Measurements from ENCODE around the gene ORAI2.
A peak's percentile ranks its signal among the peaks of the same experiment; 100 is the strongest.

ORAI2 gene

DNA sequence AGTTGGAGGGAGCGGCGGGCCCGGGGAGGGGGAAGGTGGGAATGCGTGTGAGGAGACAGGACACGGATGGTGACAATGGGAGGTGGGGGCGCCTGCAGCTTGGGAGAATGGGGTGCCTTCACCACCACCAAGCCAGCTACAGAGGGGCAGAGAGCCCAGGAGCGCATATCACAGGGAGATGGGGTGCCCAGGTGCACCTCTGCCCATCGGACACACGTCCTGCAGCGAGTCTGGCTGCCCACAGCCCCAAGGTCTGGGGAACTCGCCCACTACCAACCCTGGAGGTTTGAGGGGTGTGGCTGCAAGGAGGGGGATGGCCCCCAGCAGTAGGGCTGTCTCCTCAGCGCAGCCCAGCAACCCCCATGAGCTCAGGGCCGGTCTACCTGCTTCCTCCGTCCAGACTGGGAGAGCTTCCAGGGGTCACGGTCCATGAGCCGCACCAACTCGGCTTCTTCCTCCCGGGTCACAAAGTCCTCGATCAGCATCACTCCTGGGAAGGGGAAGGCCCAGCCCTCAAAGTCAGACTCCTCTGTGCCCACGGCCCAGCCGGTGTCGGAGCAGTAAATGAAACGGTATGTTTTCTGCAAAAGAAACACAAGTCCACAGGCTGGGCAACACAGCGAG, 26.0 kb downstream of the ORAI2 start:
- DNase-seq (ENCODE audit: low read depth in 2 of 2), result no peak
- TF ChIP-seq CTCF (IDR thresholded peaks at IDR 0.05; ENCODE audit: low read depth, low read length), result no peak
- no peak overlapping the region for H3K4me3 ChIP-seq (replicated peaks in 1 of 2; ENCODE audit: low read depth in 2 of 2, low read length in 2 of 2)

DNA sequence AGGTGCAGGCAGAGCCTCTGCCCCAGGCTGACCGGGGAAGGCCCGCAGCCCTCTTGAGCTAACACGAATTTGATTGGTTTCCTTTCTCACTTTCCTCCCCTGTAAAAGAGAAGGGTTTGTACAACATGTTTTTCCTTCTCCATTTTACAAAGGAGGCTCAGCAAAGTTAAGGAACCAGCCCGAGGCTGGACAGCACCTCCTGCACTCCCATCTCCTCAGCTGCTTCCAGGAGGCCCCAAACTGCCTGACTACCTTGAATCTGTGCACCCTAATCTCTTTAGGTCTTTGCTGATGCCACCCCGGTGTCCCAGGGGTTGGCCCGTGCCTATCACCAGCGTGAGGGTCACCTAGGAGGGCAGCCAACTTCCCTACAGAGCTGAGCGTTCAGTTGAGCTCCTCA, 27.1 kb downstream of the ORAI2 start:
- DNase-seq (ENCODE audit: low read depth in 2 of 2), result no peak
- TF ChIP-seq CTCF (IDR thresholded peaks at IDR 0.05; ENCODE audit: low read depth, low read length), result no peak
- no peak overlapping the region for H3K4me3 ChIP-seq (replicated peaks in 1 of 2; ENCODE audit: low read depth in 2 of 2, low read length in 2 of 2)

GRCh38 chr7:102463841-102464576, 30.6 kb downstream of the ORAI2 start:
- DNase-seq (ENCODE audit: low read depth in 2 of 2), result peak; percentile 22 to 24
- TF ChIP-seq CTCF (IDR thresholded peaks at IDR 0.05; ENCODE audit: low read depth, low read length), result no peak
- peak overlapping the region; percentile 100 for H3K4me3 ChIP-seq (replicated peaks in 1 of 2; ENCODE audit: low read depth in 2 of 2, low read length in 2 of 2)

DNA sequence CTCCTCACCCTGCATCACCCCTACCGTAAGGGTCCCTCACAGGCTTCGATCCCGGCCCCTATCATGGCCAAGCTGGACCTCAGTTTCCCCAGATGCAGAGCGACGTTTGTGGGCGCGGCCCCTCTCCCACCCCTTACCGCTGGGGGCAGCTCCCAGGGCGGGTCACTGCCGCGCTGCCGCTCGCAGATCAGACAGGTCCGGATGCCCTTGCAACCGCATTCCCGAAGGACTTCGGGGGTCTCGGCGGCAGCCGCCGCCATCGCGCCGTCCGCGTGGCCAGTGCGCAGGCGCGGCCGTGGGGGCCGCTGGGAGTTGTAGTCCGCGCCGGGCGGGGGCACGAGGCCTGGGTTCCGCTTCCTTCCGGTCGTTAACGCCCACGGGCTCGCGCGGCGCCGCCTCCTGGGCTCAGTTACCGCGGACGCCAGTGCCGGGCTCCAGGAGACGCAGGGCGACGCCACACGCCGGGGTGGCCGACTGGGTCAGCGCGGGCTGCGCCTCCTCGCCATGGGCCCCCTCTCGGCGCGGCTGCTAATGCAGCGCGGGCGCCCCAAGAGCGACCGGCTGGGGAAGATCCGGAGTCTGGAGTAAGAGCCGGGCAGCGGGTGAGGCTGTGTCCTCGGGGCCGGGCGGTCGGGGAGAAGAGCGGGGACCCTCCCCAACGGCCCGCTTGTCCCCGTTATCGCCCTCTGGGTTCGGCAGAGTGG, 31.4 kb downstream of the ORAI2 start, which contains the start of the genes ALKBH4 and LRWD1:
Gene ALKBH4 (minus strand): TSS at position 287 of the 704 bp plus-strand sequence. CDS start 27 bp downstream, at position 260.
Gene LRWD1 (plus strand): TSS at position 408 of the 704 bp plus-strand sequence. CDS start 97 bp downstream, at position 505.
- DNase-seq (ENCODE audit: low read depth in 2 of 2), result peak; percentile 90 to 94
- peak within 1 kb of the TSS; percentile 100 for H3K4me3 ChIP-seq (replicated peaks in 1 of 2; ENCODE audit: low read depth in 2 of 2, low read length in 2 of 2)
- TF ChIP-seq CTCF (IDR thresholded peaks at IDR 0.05; ENCODE audit: low read depth, low read length), result no peak

DNA sequence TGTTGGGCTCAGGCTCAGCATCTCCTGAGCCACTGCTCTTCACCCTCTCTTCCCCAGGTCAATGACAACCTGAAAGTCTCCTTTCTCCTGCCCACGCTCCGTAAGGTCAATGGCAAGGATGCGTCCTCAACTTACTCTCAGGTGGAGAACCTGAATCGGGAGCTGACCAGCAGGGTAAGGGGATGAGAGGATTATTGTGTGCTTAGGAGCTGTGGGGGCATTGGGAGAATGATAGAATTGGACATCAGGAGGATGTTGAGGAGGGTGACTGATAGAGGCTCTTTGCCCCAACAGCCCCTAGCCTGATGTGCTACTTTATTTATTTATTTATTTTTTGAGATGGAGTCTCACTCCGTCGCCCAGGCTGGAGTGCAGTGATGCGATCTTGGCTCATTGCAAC, 32.7 kb downstream of the ORAI2 start:
- DNase-seq (ENCODE audit: low read depth in 2 of 2), result no peak
- H3K4me3 ChIP-seq (replicated peaks in 1 of 2; ENCODE audit: low read depth in 2 of 2, low read length in 2 of 2), result peak overlapping the region in 1 of 2 donors; percentile 100
- TF ChIP-seq CTCF (IDR thresholded peaks at IDR 0.05; ENCODE audit: low read depth, low read length), result no peak

DNA sequence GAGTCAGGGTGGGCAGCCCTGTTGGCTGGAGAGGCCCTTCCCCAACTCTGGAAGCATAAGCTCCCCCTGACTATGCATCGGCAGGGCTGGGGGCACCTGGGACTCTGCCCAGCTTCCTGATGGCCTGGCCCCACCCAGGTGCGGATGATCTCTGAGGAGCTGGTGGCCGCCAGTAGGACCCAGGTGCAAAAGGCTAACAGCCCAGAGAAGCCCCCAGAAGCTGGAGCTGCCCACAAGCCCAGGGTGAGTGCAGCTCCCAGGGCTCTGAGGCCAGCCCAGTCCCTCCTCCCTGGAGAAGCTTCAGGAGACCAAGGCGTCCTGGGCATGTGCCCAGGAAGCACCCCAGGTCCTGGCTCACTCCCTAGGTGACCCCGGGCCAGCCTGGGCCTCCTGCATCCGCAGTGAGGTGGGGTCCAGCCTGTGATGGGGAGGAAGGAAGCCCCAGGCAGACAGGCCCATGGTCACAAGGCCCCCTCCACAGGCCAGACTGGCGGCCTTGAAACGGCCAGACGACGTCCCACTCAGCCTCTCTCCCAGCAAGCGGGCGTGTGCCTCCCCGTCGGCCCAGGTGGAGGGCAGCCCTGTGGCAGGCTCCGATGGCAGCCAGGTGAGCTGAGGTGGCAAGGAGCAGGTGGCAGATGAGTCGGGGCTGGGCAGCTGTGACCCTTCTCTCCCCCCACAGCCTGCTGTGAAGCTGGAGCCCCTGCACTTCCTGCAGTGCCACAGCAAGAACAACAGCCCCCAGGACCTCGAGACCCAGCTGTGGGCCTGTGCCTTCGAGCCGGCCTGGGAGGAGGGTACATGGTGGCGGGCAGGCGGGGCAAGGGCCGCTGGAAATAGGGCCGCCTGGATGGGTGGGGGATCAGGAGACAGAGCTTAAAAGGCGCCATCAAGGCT, 34.5 kb downstream of the ORAI2 start:
- DNase-seq (ENCODE audit: low read depth in 2 of 2), result no peak
- no peak overlapping the region for H3K4me3 ChIP-seq (replicated peaks in 1 of 2; ENCODE audit: low read depth in 2 of 2, low read length in 2 of 2)
- TF ChIP-seq CTCF (IDR thresholded peaks at IDR 0.05; ENCODE audit: low read depth, low read length), result no peak
